Measurements from ENCODE around the gene TMED8.

DNA sequence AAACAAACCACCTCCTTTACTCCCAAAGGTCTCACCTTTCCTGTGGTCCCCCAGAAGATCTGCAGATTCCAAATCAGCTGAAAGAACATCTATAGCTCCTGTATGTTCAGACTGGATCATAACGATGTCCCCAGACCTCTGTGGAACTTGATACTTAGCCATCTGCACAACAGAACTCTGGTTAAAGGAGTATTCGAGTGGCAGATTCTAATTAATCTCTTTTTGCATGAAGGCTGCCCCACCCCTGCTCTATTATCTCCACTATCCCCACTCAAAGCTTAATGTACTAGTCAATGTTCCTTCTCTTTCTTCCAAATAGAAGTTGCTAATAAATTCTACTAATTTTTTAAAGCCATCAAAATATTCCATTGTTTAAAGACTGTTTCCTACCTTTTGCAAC, 33.2 kb downstream of the TMED8 start:
- TF ChIP-seq, protein P1, sequence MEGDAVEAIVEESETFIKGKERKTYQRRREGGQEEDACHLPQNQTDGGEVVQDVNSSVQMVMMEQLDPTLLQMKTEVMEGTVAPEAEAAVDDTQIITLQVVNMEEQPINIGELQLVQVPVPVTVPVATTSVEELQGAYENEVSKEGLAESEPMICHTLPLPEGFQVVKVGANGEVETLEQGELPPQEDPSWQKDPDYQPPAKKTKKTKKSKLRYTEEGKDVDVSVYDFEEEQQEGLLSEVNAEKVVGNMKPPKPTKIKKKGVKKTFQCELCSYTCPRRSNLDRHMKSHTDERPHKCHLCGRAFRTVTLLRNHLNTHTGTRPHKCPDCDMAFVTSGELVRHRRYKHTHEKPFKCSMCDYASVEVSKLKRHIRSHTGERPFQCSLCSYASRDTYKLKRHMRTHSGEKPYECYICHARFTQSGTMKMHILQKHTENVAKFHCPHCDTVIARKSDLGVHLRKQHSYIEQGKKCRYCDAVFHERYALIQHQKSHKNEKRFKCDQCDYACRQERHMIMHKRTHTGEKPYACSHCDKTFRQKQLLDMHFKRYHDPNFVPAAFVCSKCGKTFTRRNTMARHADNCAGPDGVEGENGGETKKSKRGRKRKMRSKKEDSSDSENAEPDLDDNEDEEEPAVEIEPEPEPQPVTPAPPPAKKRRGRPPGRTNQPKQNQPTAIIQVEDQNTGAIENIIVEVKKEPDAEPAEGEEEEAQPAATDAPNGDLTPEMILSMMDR (conservative IDR thresholded peaks at IDR 0.05): no peak
- no peak for TF ChIP-seq ZFX (IDR thresholded peaks at IDR 0.05)
